Measurements from ENCODE around the gene NABP1. TPM values are rescaled to one million over a fixed set of nuclear protein-coding genes. Genes with fewer than 3 reads are reported as not detected.

Gene NABP1
- polyA plus RNA-seq, 2 of the 4 experiments (the other 2 are of a cell fraction), result 21.9 to 22.4 TPM

- FAIRE-seq, result no peak
- Histone ChIP-seq H3K27ac (peak overlapping the region; percentile 74 to 79), H3K4me3 (no peak overlapping the region), H3K4me1 (peaks cover 56% of the 10 kb centered on the region), H3K4me2 (peak overlapping the region; percentile 81), H3K9me3 (no peaks in the 10 kb centered on the region)
- ATAC-seq, result peak; percentile 25 to 70; a peak in 3 of 6 replicates
- ChIA-PET CTCF (interaction anchor here (0.7 to 1.8 kb wide), 4 partner anchors 40 to 134 kb away, joined by 3 to 4 read pairs (median 3); no protein-coding TSS in a partner anchor), POLR2A (interaction anchor here (3.8 kb wide), 1 partner anchor 41 kb away, joined by 61 read pairs; the partner anchor contains the start of gene NABP1)
- peak in 1 of 2 experiments; percentile 29 for DNase-seq (ENCODE audit: low read depth in 1 of 2, low spot score in 1 of 2)
- no peak for TF ChIP-seq MAZ (IDR thresholded peaks at IDR 0.05; ENCODE audit: borderline replicate concordance, low read depth, low read length)
- no peak for TF ChIP-seq ZNF302 (CRISPR knock-in tag; IDR thresholded peaks at IDR 0.05)
- TF ChIP-seq MYC (IDR thresholded peaks at IDR 0.05; ENCODE audit: borderline replicate concordance, low read length), result no peak
- TF ChIP-seq SMC3 (IDR thresholded peaks at IDR 0.05), result 0 out of 3 replicates have a peak, but pooled peaks have one; percentile 6
- TF ChIP-seq ATOH8 (CRISPR knock-in tag; IDR thresholded peaks at IDR 0.05; ENCODE audit: low read depth), result no peak
- peak in 1 of 2 experiments; percentile 46; a peak in 1 of 5 replicates for TF ChIP-seq JUN (IDR thresholded peaks at IDR 0.05)
- TF ChIP-seq JUNB (IDR thresholded peaks at IDR 0.05), result 0 out of 2 replicates have a peak, but pooled peaks have one; percentile 22
- no peak for TF ChIP-seq FOSL2 (IDR thresholded peaks at IDR 0.05)
- TF ChIP-seq FOSL2 (CRISPR knock-in tag; IDR thresholded peaks at IDR 0.05), result peak; percentile 19; the same call in 1 of the 2 replicates
- TF ChIP-seq HOXB13 (CRISPR knock-in tag; IDR thresholded peaks at IDR 0.05; ENCODE audit: low read depth), result no peak
These were observed 41.7 kb upstream of the NABP1 start for GRCh38 chr2:191636235-191636543.

- peaks cover 52% of the 10 kb centered on the region for H3K4me1 ChIP-seq
These were observed 41.4 kb upstream of the NABP1 start for GRCh38 chr2:191636586-191636985.

More at GRCh38 chr2:191636586-191636985, 41.4 kb upstream of the NABP1 start:
- Histone ChIP-seq H3K27ac (peak overlapping the region; percentile 74 to 79), H3K9me3 (no peaks in the 10 kb centered on the region), H3K4me3 (no peak overlapping the region), H3K4me2 (peak overlapping the region; percentile 81)
- FAIRE-seq, result no peak
- no peak for DNase-seq (ENCODE audit: low read depth in 1 of 2, low spot score in 1 of 2)
- CTCF ChIA-PET, result interaction anchor here (0.9 to 1.8 kb wide), 3 partner anchors 40 to 81 kb away, joined by 3 to 4 read pairs (median 3); no protein-coding TSS in a partner anchor
- WGBS (ENCODE audit: missing lambda C conversion rate), result 92% methylated on average over 1 of the region's 1 CpG
- TF ChIP-seq GATA3 (IDR thresholded peaks at IDR 0.05; ENCODE audit: borderline replicate concordance) (no peak), BCL3 (IDR thresholded peaks at IDR 0.05) (no peak), PHF8 (IDR thresholded peaks at IDR 0.05; ENCODE audit: borderline replicate concordance, low read depth) (no peak), HDAC2 (IDR thresholded peaks at IDR 0.05) (no peak), TFCP2L1 (CRISPR knock-in tag; IDR thresholded peaks at IDR 0.05) (no peak), NPAS2 (CRISPR knock-in tag; IDR thresholded peaks at IDR 0.05; ENCODE audit: borderline replicate concordance) (no peak), ELK1 (IDR thresholded peaks at IDR 0.05; ENCODE audit: low read depth, low read length) (no peak), EHF (CRISPR knock-in tag; IDR thresholded peaks at IDR 0.05) (no peak), ZC3H11A (IDR thresholded peaks at IDR 0.05) (no peak), MAZ (IDR thresholded peaks at IDR 0.05; ENCODE audit: borderline replicate concordance, low read depth, low read length) (no peak), RARB (CRISPR knock-in tag; IDR thresholded peaks at IDR 0.05) (no peak), PBX3 (IDR thresholded peaks at IDR 0.05) (no peak), HEYL (CRISPR knock-in tag; IDR thresholded peaks at IDR 0.05) (no peak)
- POLR2A ChIA-PET, result interaction anchor here (3.8 kb wide), 1 partner anchor 41 kb away, joined by 61 read pairs; the partner anchor contains the start of gene NABP1
- no peak; a peak in 1 of 6 replicates for ATAC-seq
